HepG2 (cell line): Measurements from ENCODE around the gene SRCIN1. TPM values are rescaled to one million over a fixed set of nuclear protein-coding genes. Genes with fewer than 3 reads are reported as not detected.

Experiments used
- AGO1 ChIP-seq: fragments of 200-400 bp; formaldehyde crosslinking; IDR thresholded peaks from 2 replicates; pipeline ENCODE4 v1.6.1; 2017; ENCODE audit warnings: mild to moderate bottlenecking, low read depth, low read length, moderate library complexity; ENCODE audit not compliant: poor library complexity, severe bottlenecking
- AGO2 ChIP-seq: fragments of 200-400 bp; formaldehyde crosslinking; optimal IDR thresholded peaks from 2 replicates; pipeline ENCODE3; 2017; ENCODE audit warnings: mild to moderate bottlenecking, low read depth, low read length, moderate library complexity
- ARID2 ChIP-seq: sonication (generic); formaldehyde crosslinking; IDR thresholded peaks from 2 replicates; pipeline ENCODE4 v1.8.1; 2022; ENCODE audit warnings: mild to moderate bottlenecking, missing genetic modification reagents, borderline replicate concordance
- ATF4 ChIP-seq, 2 experiments: fragments of 450-650 bp in 1 of 2; sonication (generic) in 1 of 2; formaldehyde crosslinking; IDR thresholded peaks; 2 replicates each; pipeline versions ENCODE4 v1.5.0 to v1.8.0; 2020 to 2022; ENCODE audit warnings: mild to moderate bottlenecking in 1 of 2, missing genetic modification reagents in 1 of 2
- BHLHE40 ChIP-seq: IDR thresholded peaks from 2 replicates; pipeline ENCODE4 v1.6.1; 2011; ENCODE audit warnings: low read length, improper control_type of control experiment
- FOSL2 ChIP-seq: sonication (generic); formaldehyde crosslinking; IDR thresholded peaks from 2 replicates; pipeline ENCODE4 v1.4.0; 2020; ENCODE audit warnings: missing genetic modification reagents
- FOXA1 ChIP-seq, 2 experiments: fragments of 450-650 bp in 1 of 2; sonication (generic) in 1 of 2; formaldehyde crosslinking in 1 of 2; IDR thresholded peaks; 2 replicates each; pipeline versions ENCODE4 v1.4.0 to v1.6.1; 2016 to 2020; ENCODE audit warnings: missing genetic modification reagents in 1 of 2
- FOXC1 ChIP-seq: sonication (generic); formaldehyde crosslinking; IDR thresholded peaks from 2 replicates; pipeline ENCODE4 v1.8.0; 2022; ENCODE audit warnings: mild to moderate bottlenecking, missing genetic modification reagents, borderline replicate concordance
- HHEX ChIP-seq: IDR thresholded peaks from 2 replicates; pipeline ENCODE4 v1.6.1; 2016; ENCODE audit warnings: control low read depth
- HMG20B ChIP-seq: conservative IDR thresholded peaks from 2 replicates; pipeline ENCODE4 v1.6.1; 2016; ENCODE audit warnings: missing genetic modification reagents, missing compliant biosample characterization
- HMGA1 ChIP-seq: sonication (generic); formaldehyde crosslinking; conservative IDR thresholded peaks from 2 replicates; pipeline ENCODE4 v1.4.0; 2020; ENCODE audit warnings: missing genetic modification reagents
- HNF4G ChIP-seq, 2 experiments: sonication (generic) in 1 of 2; formaldehyde crosslinking in 1 of 2; IDR thresholded peaks; 2 replicates each; pipeline versions ENCODE4 v1.4.0 to v1.6.1; 2011 to 2020; ENCODE audit warnings: borderline replicate concordance in 2 of 2, low read depth in 2 of 2, mild to moderate bottlenecking in 2 of 2, low read length in 1 of 2, missing genetic modification reagents in 1 of 2, moderate library complexity in 1 of 2
- KAT8 ChIP-seq: IDR thresholded peaks from 2 replicates; pipeline ENCODE4 v1.6.1; 2016; ENCODE audit warnings: missing genetic modification reagents, missing compliant biosample characterization
- KDM4B ChIP-seq: sonication (generic); formaldehyde crosslinking; IDR thresholded peaks from 2 replicates; pipeline ENCODE4 v1.4.0; 2020; ENCODE audit warnings: missing genetic modification reagents
- MAFG ChIP-seq: sonication (generic); formaldehyde crosslinking; IDR thresholded peaks from 2 replicates; pipeline ENCODE4 v1.5.1; 2020; ENCODE audit warnings: mild to moderate bottlenecking, missing genetic modification reagents
- MED1 ChIP-seq: sonication (generic); formaldehyde crosslinking; IDR thresholded peaks from 2 replicates; pipeline ENCODE4 v1.4.0; 2020; ENCODE audit warnings: missing genetic modification reagents
- MIER2 ChIP-seq: IDR thresholded peaks from 2 replicates; pipeline ENCODE4 v1.6.1; 2016; ENCODE audit warnings: missing biosample characterization, missing genetic modification reagents
- MNT ChIP-seq: fragments of 450-650 bp; IDR thresholded peaks from 2 replicates; pipeline ENCODE4 v1.6.1; 2016
- NFYC ChIP-seq: IDR thresholded peaks from 2 replicates; pipeline ENCODE4 v1.6.1; 2016; ENCODE audit warnings: missing genetic modification reagents, missing compliant biosample characterization
- PHF8 ChIP-seq: sonication (generic); formaldehyde crosslinking; IDR thresholded peaks from 2 replicates; pipeline ENCODE4 v1.5.0; 2020; ENCODE audit warnings: missing genetic modification reagents
- SP4 ChIP-seq: sonication (generic); formaldehyde crosslinking; IDR thresholded peaks from 2 replicates; pipeline ENCODE4 v1.8.1; 2023; ENCODE audit warnings: mild to moderate bottlenecking, missing genetic modification reagents
- YEATS4 ChIP-seq: sonication (generic); formaldehyde crosslinking; IDR thresholded peaks from 2 replicates; pipeline ENCODE4 v1.4.0; 2020; ENCODE audit warnings: missing genetic modification reagents, borderline replicate concordance
- ZKSCAN5 ChIP-seq: sonication (generic); formaldehyde crosslinking; IDR thresholded peaks from 2 replicates; pipeline ENCODE4 v1.5.1; 2020; ENCODE audit warnings: mild to moderate bottlenecking, missing genetic modification reagents
- ZNF292 ChIP-seq: sonication (generic); formaldehyde crosslinking; IDR thresholded peaks from 2 replicates; pipeline ENCODE4 v1.8.1; 2022; ENCODE audit warnings: mild to moderate bottlenecking, low read depth, missing genetic modification reagents, borderline replicate concordance
- ZNF552 ChIP-seq: sonication (generic); formaldehyde crosslinking; IDR thresholded peaks from 2 replicates; pipeline ENCODE4 v1.9.0; 2022; ENCODE audit warnings: missing genetic modification reagents, mild to moderate bottlenecking, borderline replicate concordance
- ZNF891 ChIP-seq: sonication (generic); formaldehyde crosslinking; IDR thresholded peaks from 2 replicates; pipeline ENCODE4 v1.5.0; 2020; ENCODE audit warnings: mild to moderate bottlenecking, missing genetic modification reagents
- ZXDC ChIP-seq: sonication (generic); formaldehyde crosslinking; IDR thresholded peaks from 2 replicates; pipeline ENCODE4 v1.5.0; 2020; ENCODE audit warnings: mild to moderate bottlenecking, missing genetic modification reagents
- polyA plus RNA-seq, 8 experiments: library from polyadenylated mRNA; depleted of rRNA in 3 of 8; stranded (reverse) in 7 of 8; unstranded in 1 of 8; fragments of >200 nt; fragmentation: Illumina TruSeq in 4 of 8; extraction: Trizol in 4 of 8; gene quantifications; 2 replicates each; pipeline versions ENCODE4 v1.2.1 to v1.2.3, GENCODE V29; 2011 to 2016; ENCODE audit warnings: low read depth in 4 of 8, missing spikeins in 1 of 8, mixed read lengths in 1 of 8; ENCODE audit not compliant: insufficient read depth in 1 of 8
- total RNA-seq, 5 experiments: library from RNA; depleted of rRNA; stranded (reverse); fragments of >200 nt; fragmentation: Illumina TruSeq; extraction: Trizol; gene quantifications; 2 replicates each; pipeline ENCODE4 v1.2.3, GENCODE V29; 2016; ENCODE audit warnings: low read depth in 1 of 5

Gene SRCIN1
- total and polyA plus RNA-seq, 2 of the 13 experiments (the other 11 are each of a cell fraction or from before 2014, with no cell fraction given) = 1.2 to 9.6 TPM

- TF ChIP-seq KDM4B (CRISPR knock-in tag) (no peak), ATF4 (CRISPR knock-in tag; IDR thresholded peaks at IDR 0.05) (no peak), KAT8 (CRISPR knock-in tag) (0 out of 2 replicates have a peak, but pooled peaks have one; percentile 0), FOSL2 (CRISPR knock-in tag) (peak; percentile 28; the same call in 1 of the 2 replicates), BHLHE40 (no peak), MED1 (CRISPR knock-in tag) (peak; percentile 62), NFYC (no peak), YEATS4 (no peak), MAFG (CRISPR knock-in tag) (no peak), HNF4G (IDR thresholded peaks at IDR 0.05; ENCODE audit: borderline replicate concordance, low read depth, low read length) (no peak), HNF4G (CRISPR knock-in tag; IDR thresholded peaks at IDR 0.05; ENCODE audit: borderline replicate concordance, low read depth) (0 out of 2 replicates have a peak, but pooled peaks have one; percentile 36), FOXC1 (CRISPR knock-in tag) (peak; percentile 55; the same call in 1 of the 2 replicates), MNT (no peak), AGO2 (peak; percentile 25), ZNF292 (CRISPR knock-in tag) (peak; percentile 59), HHEX (CRISPR knock-in tag) (no peak), ZNF891 (peak; percentile 67), AGO1 (no peak), FOXA1 (IDR thresholded peaks at IDR 0.05) (no peak), FOXA1 (CRISPR knock-in tag; IDR thresholded peaks at IDR 0.05) (0 out of 2 replicates have a peak, but pooled peaks have one; percentile 28), ZNF552 (CRISPR knock-in tag) (0 out of 2 replicates have a peak, but pooled peaks have one; percentile 21), MIER2 (no peak), ZKSCAN5 (no peak), HMG20B (CRISPR knock-in tag) (no peak), PHF8 (peak; percentile 31; the same call in 1 of the 2 replicates), ARID2 (CRISPR knock-in tag) (no peak), HMGA1 (no peak), SP4 (CRISPR knock-in tag) (0 out of 2 replicates have a peak, but pooled peaks have one; percentile 50), ZXDC (CRISPR knock-in tag) (no peak)
These were observed 14.3 kb upstream of the SRCIN1 start (continued) for GRCh38 chr17:38619937-38620550.
